SU-DHL-6 (cell line): ENCODE results near the gene FKBP15.

Experiments used
- H2AFZ ChIP-seq: fragments of 200-600 bp; sonication (generic); 2 replicates; pipeline ENCODE4 v1.6.1; 2014; ENCODE audit warnings: low read depth, mild to moderate bottlenecking, moderate library complexity, mixed read lengths, antibody characterized with exemption, low read length; ENCODE audit not compliant: severe bottlenecking
- H3F3A ChIP-seq: fragments of 200-600 bp; shearing (Covaris generic); 2 replicates; pipeline ENCODE4 v1.6.0; 2016; ENCODE audit warnings: antibody characterized with exemption, mild to moderate bottlenecking; ENCODE audit not compliant: insufficient read depth
- H3K27ac ChIP-seq: fragments of 200-600 bp; sonication (generic); 2 replicates; pipeline ENCODE4 v1.5.1; 2016; ENCODE audit warnings: low read depth, mild to moderate bottlenecking, low read length, moderate library complexity, mixed read lengths
- H3K27me3 ChIP-seq: fragments of 200-600 bp; sonication (generic), shearing (Covaris generic); 2 replicates; pipeline ENCODE4 v1.6.0; 2014; ENCODE audit warnings: mild to moderate bottlenecking, low read length
- H3K36me3 ChIP-seq: fragments of 200-600 bp; sonication (generic); 2 replicates; pipeline ENCODE4 v1.6.1; 2014; ENCODE audit warnings: mild to moderate bottlenecking, low read length, mixed read lengths
- H3K4me2 ChIP-seq: fragments of 300-600, 200-600 bp; shearing (Covaris generic), sonication (generic); 2 replicates; pipeline ENCODE4 v1.6.0; 2014; ENCODE audit warnings: low read length, low read depth, mild to moderate bottlenecking; ENCODE audit not compliant: poor library complexity, severe bottlenecking
- H3K4me3 ChIP-seq: fragments of 200-600 bp; sonication (generic); 2 replicates; pipeline ENCODE4 v1.5.1; 2014; ENCODE audit warnings: antibody characterized with exemption, low read length, mild to moderate bottlenecking, mixed read lengths; ENCODE audit not compliant: insufficient read depth, poor library complexity, severe bottlenecking
- H3K79me2 ChIP-seq: fragments of 200-600 bp; sonication (generic); 2 replicates; pipeline ENCODE4 v1.6.1; 2014; ENCODE audit warnings: mild to moderate bottlenecking, low read length, moderate library complexity; ENCODE audit not compliant: insufficient read depth
- H3K9ac ChIP-seq: fragments of 200-600 bp; sonication (generic); 2 replicates; pipeline ENCODE4 v1.7.0; 2014; ENCODE audit warnings: mild to moderate bottlenecking, low read length
- H3K9me2 ChIP-seq: fragments of 200-600 bp; sonication (generic); replicated peaks from 2 replicates; pipeline ENCODE4 v1.6.1; 2014; ENCODE audit warnings: low read length; ENCODE audit not compliant: insufficient read depth
- H3K9me3 ChIP-seq: fragments of 200-600 bp; sonication (generic); 2 replicates; pipeline ENCODE4 v1.6.1; 2014; ENCODE audit warnings: low read length, mixed read lengths; ENCODE audit not compliant: insufficient read depth
- H4K20me1 ChIP-seq: fragments of 200-600 bp; sonication (generic); 2 replicates; pipeline ENCODE4 v1.6.1; 2014; ENCODE audit warnings: low read depth, mild to moderate bottlenecking, antibody characterized with exemption, low read length, moderate library complexity, mixed read lengths
- CTCF ChIP-seq: fragments of 200-600 bp; sonication (generic); IDR thresholded peaks from one replicate; pipeline ENCODE4 v1.5.1; 2017; ENCODE audit warnings: antibody characterized with exemption, mild to moderate bottlenecking, low read length, moderate library complexity; ENCODE audit not compliant: insufficient read depth, poor library complexity, severe bottlenecking
- EZH2phosphoT487 ChIP-seq: fragments of 200-600 bp; sonication (generic), shearing (Covaris generic); conservative IDR thresholded peaks from 2 replicates; pipeline ENCODE4 v1.6.1; 2018; ENCODE audit warnings: mild to moderate bottlenecking, antibody characterized with exemption, low read length, moderate library complexity, mixed read lengths

The FKBP15 gene

GRCh38 chr9:113178087-113178486 lies 43.0 kb downstream of the FKBP15 start:
- no peaks in the 10 kb centered on the region for H3K27me3 ChIP-seq
- H3K9ac ChIP-seq: no peak overlapping the region
- H3K4me3 ChIP-seq: no peak overlapping the region
- TF ChIP-seq CTCF (no peak), EZH2phosphoT487 (no peak)
- H3K36me3 ChIP-seq: peaks cover 80% of the 10 kb centered on the region
- H3K9me2 ChIP-seq: no peaks in the 10 kb centered on the region
- no peak overlapping the region for H2AFZ ChIP-seq
- H3F3A ChIP-seq: 0 out of 2 replicates have a peak, but pooled peaks cover 3% of the 10 kb centered on the region
- no peaks in the 10 kb centered on the region for H4K20me1 ChIP-seq
- no peak overlapping the region for H3K27ac ChIP-seq
- H3K9me3 ChIP-seq: no peaks in the 10 kb centered on the region
- no peaks in the 10 kb centered on the region for H3K79me2 ChIP-seq
- no peak overlapping the region for H3K4me2 ChIP-seq

DNA sequence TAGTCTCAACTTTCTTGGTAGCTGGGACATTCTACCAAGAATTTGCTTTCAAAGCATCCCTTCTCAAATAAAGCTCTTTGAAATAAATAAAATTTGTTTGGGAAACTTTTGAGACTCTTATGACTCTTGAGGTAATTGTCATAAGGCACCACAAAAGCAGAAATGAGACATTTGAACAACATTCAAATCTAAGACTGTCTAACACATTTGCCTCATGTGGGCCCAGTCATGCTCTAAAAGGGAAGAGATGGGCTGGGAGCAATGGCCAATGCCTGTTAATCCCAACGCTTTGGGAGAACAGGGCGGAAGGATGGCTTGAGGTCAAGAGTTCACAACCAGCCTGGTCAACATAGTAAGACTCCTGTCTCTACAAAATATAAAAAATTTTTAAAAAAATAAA lies 43.8 kb downstream of the FKBP15 start:
- no peak overlapping the region for H3K27ac ChIP-seq
- H3K4me3 ChIP-seq: no peak overlapping the region
- no peaks in the 10 kb centered on the region for H3K79me2 ChIP-seq
- no peak overlapping the region for H2AFZ ChIP-seq
- peaks cover 80% of the 10 kb centered on the region for H3K36me3 ChIP-seq
- no peaks in the 10 kb centered on the region for H4K20me1 ChIP-seq
- TF ChIP-seq EZH2phosphoT487 (no peak), CTCF (no peak)
- 0 out of 2 replicates have a peak, but pooled peaks cover 3% of the 10 kb centered on the region for H3F3A ChIP-seq
- no peaks in the 10 kb centered on the region for H3K9me2 ChIP-seq
- no peaks in the 10 kb centered on the region for H3K27me3 ChIP-seq
- H3K4me2 ChIP-seq: no peak overlapping the region
- no peaks in the 10 kb centered on the region for H3K9me3 ChIP-seq
- H3K9ac ChIP-seq: no peak overlapping the region

DNA sequence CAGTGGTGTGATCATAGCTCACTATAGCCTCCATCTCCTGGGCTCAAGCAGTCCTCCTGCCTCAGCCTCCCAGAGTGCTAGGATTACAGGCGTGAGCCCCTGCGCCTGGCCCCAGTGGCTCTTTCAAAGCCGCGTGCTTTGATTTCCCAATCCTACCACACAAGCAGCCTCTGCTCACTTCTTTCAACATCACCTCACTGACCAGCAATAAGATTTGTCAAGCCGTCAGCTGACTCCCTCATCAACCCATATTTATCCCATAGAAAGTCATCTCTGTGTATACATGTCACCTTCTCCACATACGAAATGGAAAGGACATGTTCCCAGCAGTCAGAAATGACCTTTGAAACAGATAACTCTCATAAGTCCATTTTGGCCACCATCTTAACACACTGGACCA lies 44.3 kb downstream of the FKBP15 start:
- Histone ChIP-seq H3K27ac (no peak overlapping the region), H3K9me3 (no peaks in the 10 kb centered on the region), H3K36me3 (peaks cover 75% of the 10 kb centered on the region), H3K79me2 (no peaks in the 10 kb centered on the region), H3F3A (0 out of 2 replicates have a peak, but pooled peaks cover 3% of the 10 kb centered on the region), H3K9ac (no peak overlapping the region), H4K20me1 (no peaks in the 10 kb centered on the region), H3K9me2 (no peaks in the 10 kb centered on the region), H2AFZ (no peak overlapping the region), H3K27me3 (no peaks in the 10 kb centered on the region), H3K4me3 (no peak overlapping the region), H3K4me2 (no peak overlapping the region)
- no peak for TF ChIP-seq CTCF
